HG02678 (cell line): ENCODE results near the gene ROBO1.
"Not testable (repeated sequence)": the region's sequence is repeated elsewhere in the genome, so short reads cannot be mapped to it uniquely, and the experiment has no call there.

Source experiments
- ATAC-seq: cut with Tn5 transposase; IDR thresholded peaks from one replicate; pipeline ENCODE4 v1.9.1; 2021; ENCODE audit warnings: mild to moderate bottlenecking, moderate library complexity; ENCODE audit not compliant: unreplicated experiment

ROBO1 gene

GRCh38 chr3:78888635-78889034 lies 879.2 kb downstream of the ROBO1 start:
- ATAC-seq = no peak

GRCh38 chr3:78887547-78888011 lies 880.2 kb downstream of the ROBO1 start:
- no peak for ATAC-seq

DNA sequence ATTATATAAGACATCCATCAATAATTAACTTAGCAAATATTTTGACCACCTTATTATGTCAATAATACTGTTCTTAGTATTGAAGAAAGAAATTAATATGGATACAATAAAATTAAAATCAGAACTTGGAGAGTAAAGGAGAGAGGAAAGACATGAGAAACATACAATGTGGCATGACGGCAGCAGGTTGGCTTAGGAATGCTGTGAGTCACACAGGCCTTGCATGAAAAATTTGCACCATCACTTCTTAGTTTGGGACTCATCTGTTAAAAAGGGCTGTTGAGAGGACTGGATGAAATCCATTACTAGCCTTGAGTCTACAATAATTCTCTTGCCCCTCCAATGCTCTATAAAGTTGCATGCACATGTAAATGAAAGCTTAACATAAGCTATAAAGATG lies 880.8 kb downstream of the ROBO1 start:
- no peak for ATAC-seq

- not testable (repeated sequence) for ATAC-seq
Observed at GRCh38 chr3:78884567-78884966, 883.2 kb downstream of the ROBO1 start.

GRCh38 chr3:78882251-78882650 lies 885.5 kb downstream of the ROBO1 start:
- ATAC-seq = no peak

GRCh38 chr3:78881501-78881900 lies 886.3 kb downstream of the ROBO1 start:
- ATAC-seq = no peak

- no peak for ATAC-seq
Observed at GRCh38 chr3:78880603-78881461, 887.0 kb downstream of the ROBO1 start.

DNA sequence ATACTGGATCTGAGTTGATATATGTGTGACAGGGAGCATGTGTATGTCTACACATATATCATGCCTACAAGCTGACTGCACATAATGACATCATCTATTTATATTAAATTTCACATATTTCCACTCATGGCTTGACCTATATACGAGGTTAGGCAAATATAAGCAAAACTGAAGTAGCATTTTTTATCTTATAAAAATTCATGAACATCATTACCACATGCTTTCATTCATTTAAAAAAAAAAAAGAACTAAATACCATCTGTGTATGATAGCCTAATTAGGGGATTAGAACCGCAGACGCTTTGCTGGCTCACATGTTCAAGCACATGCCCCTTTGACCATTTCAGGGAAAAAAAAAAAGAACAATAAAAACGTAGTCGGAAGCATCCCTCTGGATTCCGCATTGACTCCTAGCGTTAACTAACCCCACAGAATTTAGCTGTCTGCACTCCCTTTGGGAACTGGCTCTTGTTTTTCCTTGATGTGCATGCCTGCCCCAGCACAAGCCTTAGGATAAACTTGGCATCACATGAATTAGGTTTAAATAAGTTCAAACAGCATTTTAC lies 888.4 kb downstream of the ROBO1 start:
- no peak for ATAC-seq

DNA sequence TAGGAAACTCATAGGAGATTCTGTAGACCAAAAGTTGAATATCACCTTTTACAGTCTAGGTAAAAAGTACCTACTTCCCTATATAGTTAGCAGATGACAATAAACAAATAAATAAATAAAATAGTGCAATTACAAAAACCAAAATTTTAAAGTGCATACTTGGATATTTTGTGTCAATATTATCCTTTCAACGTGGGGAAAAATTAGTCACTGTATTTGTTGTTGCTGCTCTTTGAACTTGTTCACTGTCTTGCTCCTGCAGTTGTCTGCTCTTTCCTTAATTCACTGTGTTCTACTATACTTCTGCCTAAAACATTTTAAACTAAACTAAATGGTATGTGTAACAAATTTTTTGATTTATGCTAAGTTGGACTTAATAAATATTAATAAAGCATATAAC lies 889.0 kb downstream of the ROBO1 start:
- no peak for ATAC-seq

- no peak for ATAC-seq
Observed at GRCh38 chr3:78878011-78878410, 889.8 kb downstream of the ROBO1 start.

GRCh38 chr3:78875851-78876250 lies 891.9 kb downstream of the ROBO1 start:
- ATAC-seq = no peak

DNA sequence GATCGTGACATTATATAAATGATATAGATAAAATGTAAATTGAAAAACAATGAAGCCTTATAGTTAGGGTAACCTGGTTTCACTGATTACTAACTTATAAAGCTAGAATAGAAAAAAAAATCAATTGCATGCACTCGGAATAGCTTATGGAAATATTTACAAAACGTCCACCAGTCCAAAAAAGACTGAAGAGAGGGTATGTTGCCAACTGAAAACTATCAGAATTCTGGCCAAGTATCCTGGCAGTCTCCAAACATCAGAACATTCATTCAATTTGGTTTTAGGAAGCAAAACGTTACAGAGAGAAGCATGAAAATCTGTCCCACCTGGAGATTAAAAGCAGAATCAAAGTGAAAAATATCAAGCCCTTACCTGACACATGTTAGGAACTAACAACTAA lies 892.4 kb downstream of the ROBO1 start:
- no peak for ATAC-seq

GRCh38 chr3:78873641-78874040 lies 894.2 kb downstream of the ROBO1 start:
- ATAC-seq = no peak

- no peak for ATAC-seq
Observed at GRCh38 chr3:78872195-78872594, 895.6 kb downstream of the ROBO1 start.

DNA sequence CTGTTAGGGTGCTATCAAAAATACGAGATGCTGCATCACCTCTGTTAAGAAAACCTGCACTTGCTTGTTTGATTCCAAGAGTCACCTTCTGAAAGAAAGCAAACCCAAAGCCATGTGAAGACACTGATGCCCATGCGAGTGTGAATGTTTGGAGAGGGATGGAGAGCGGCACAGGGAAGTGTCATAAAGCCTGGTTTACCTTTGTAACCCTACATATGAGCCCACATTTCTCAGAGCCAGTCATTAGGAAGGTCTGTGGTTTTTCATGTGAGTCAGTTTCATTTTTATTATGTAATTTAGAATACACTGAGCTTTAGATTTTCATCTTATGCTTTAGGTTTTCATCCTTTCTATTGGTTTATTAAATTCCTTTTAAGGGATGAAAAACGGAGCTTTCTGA lies 896.8 kb downstream of the ROBO1 start:
- no peak for ATAC-seq

DNA sequence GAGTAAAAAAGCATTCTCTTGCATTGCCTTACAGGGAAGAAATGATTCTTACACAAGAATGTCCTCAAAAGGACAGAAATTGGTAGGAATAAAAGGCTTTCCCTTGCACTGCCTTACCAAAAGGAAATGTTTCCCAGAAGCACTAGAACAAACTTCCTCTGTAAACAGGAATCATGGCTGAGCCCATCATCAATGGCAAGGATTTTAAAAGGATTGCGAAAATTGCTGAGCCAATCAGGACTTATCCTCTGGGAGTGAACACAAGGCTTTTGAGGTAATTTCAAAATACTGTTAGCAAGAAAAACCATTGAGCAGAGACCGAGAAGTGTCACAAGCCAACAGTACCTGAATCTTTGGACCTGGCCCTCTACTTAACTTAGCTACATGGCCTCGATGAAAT lies 897.3 kb downstream of the ROBO1 start:
- no peak for ATAC-seq

DNA sequence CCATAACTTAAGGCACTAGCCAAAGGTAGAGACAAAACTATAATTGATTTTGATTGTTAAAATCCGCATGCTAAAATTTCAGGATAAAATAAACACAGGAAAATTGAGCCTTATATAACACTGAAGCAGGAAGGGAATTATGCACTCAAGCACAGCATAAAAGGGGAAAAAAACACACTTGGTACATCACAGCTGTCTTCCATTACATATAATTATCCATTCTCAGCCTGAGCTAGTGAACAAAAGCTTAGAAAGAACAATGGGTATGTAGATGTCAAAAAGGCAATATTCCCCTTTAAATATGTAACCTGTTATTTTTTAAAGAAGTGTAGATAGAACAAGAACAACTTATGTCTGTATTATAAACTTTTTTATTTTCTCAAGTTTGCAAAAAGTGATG lies 899.2 kb downstream of the ROBO1 start:
- ATAC-seq = no peak

DNA sequence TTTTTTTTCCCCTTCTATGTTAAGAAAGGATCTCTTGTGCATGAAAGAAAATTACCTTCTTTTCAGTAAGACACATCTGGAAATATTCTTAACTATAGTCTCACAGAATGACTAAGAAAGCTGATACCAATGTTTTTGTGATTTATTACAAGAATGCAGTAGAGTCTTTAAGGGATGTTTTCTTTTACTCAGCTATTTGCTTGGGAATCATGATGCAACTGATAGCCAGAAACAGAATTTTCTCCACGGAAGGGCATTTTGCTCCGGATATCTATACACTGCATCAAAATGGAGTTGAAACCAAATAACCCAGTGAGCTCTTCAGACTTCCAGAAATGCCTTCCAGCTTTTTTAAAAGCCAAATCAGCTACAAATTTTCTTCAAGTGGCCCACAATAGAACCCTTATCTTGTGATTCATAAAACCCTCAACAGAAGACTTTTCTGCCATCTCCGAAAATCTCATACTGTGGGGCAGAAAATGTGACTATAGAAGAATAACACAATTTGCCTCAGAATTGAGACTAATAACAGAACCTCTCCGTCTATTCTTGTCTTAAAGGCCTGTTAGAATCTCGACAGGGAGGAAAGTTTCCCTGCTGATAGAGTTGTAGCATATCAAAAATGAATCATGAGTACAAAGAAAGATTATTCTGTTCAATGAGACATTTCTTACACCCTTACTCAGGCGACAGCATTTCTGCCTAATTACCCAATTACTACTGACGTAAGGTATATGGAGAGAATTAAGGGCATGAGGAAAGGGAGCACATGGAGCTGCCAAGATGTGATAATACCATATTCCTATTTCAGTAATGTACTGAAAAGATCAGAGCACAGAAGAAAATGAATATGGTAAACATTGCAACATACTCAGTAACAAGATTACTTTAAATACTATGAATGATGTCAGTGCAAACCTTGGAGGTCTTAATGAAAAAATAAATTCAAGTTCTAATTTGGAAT lies 900.1 kb downstream of the ROBO1 start:
- no peak for ATAC-seq

GRCh38 chr3:78863306-78864203 lies 904.2 kb downstream of the ROBO1 start:
- ATAC-seq = no peak

DNA sequence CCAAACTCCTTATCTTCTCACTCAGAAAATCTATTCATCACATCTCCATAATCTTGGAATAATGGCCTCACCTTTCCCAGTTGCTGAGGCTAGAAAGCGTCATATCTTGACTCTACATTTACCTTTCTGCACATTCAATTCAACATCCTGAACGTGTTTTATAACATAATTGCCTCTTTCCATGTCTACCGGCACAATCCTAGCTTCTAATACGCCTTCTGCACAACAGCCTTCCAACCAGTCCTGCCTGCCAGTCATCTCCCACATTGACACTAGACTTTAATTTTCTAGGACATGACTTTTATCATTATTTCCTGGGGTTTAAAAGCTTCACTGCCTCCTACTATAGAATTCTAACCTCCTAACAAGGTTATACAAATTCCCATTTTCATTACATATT lies 906.6 kb downstream of the ROBO1 start:
- ATAC-seq = no peak
